Activated naive CD4-positive, alpha-beta T cell treated with anti-CD3 and anti-CD28 coated beads for 36 hours (primary cell): ENCODE data around the gene FCF1. TPM values are rescaled to one million over a fixed set of nuclear protein-coding genes. Genes with fewer than 3 reads are reported as not detected.
"Not testable (repeated sequence)": the region's sequence is repeated elsewhere in the genome, so short reads cannot be mapped to it uniquely, and the experiment has no call there.

Experiments used
- CTCF ChIA-PET: fragments of 350-600 bp; sonication (Branson Sonifier 250); formaldehyde crosslinking; loops from one replicate; lab custom pipeline; 2021; ENCODE audit warnings: antibody characterized with exemption; lab: Charles Lee
- DNase-seq: peaks from one replicate; pipeline ENCODE4 v3.0.0-alpha.2; 2020
- H3K27ac Mint-ChIP-seq: one replicate; pipeline ENCODE4 v1.8.0; 2021; ENCODE audit warnings: mild to moderate bottlenecking, mixed read lengths
- H3K27me3 Mint-ChIP-seq: one replicate; pipeline ENCODE4 v1.8.0; 2021; ENCODE audit warnings: low read depth, mixed read lengths
- H3K36me3 Mint-ChIP-seq: one replicate; pipeline ENCODE4 v1.8.0; 2021; ENCODE audit warnings: low read depth, mixed read lengths
- H3K4me1 Mint-ChIP-seq: one replicate; pipeline ENCODE4 v1.8.0; 2021; ENCODE audit warnings: low read depth, mixed read lengths
- H3K4me3 Mint-ChIP-seq: one replicate; pipeline ENCODE4 v1.8.0; 2021; ENCODE audit warnings: mild to moderate bottlenecking, moderate library complexity, mixed read lengths
- H3K9me3 Mint-ChIP-seq: one replicate; pipeline ENCODE4 v1.8.0; 2021; ENCODE audit warnings: mixed read lengths
- intact Hi-C: fragments of 100-400 bp; cut with micrococcal nuclease; formaldehyde crosslinking; loops from one replicate; pipeline ENCODE4 v1.15.1; 2023
- total RNA-seq, 2 experiments: library from RNA; stranded (reverse); gene quantifications; one replicate each; pipeline ENCODE4 v1.2.3, GENCODE V29; 2021

FCF1 gene
- total RNA-seq, 2 experiments from 2014 or later, result 83.8 to 87.5 TPM

DNA sequence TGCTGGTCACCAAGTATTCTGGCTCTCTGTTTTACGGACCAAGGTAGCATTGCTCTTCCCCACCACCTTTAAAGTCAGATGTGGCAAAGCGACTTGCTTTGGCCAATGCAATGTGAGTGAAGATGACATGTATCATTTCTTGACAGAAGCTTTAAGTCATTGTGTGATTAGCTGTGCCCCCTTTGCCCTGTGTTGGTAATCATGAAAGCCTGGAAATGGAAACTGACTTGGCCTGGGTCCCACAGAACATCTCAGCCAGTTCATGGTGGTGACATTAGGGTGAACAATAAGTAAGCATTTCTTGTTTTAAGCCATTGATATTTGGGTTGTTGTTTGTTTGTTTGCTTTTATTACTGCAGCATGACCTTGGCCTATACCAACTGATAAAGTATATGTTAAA lies 34.3 kb downstream of the FCF1 start:
- Mint-ChIP-seq H3K4me1 (no peaks in the 10 kb centered on the region), H3K9me3 (peaks cover 3% of the 10 kb centered on the region), H3K36me3 (peaks cover 2% of the 10 kb centered on the region), H3K27me3 (no peaks in the 10 kb centered on the region), H3K4me3 (no peak overlapping the region), H3K27ac (no peak overlapping the region)
- CTCF ChIA-PET, result no interaction called here
- intact Hi-C loops, result no loop called here
- DNase-seq, result no peak

DNA sequence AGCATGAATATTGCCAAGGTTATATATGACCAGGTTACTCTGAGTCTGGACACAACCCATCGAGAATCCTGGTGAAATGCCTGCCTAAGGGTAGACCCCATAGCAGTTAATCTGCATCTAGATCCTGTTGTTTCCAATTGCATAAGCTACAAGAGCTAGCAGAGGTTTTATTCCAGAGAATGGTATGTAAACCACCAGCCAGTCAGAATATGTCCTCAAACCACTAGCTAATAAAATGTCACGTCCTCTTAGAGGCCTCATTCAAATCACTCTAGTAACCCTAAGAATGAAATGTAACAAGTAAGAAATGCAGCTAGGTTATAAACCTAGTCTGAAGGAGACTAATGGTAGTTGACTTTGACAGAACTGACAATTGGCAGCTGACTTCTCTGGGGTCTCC lies 41.2 kb downstream of the FCF1 start:
- peaks cover 2% of the 10 kb centered on the region for H3K36me3 Mint-ChIP-seq
- H3K4me1 Mint-ChIP-seq, result no peaks in the 10 kb centered on the region

GRCh38 chr14:74754899-74755298 lies 42.0 kb downstream of the FCF1 start:
- H3K27ac Mint-ChIP-seq, result no peak overlapping the region
- intact Hi-C loops, result no loop called here
- CTCF ChIA-PET, result no interaction called here
- H3K4me1 Mint-ChIP-seq, result no peaks in the 10 kb centered on the region
- H3K4me3 Mint-ChIP-seq, result no peak overlapping the region
- no peak for DNase-seq
- H3K27me3 Mint-ChIP-seq, result no peaks in the 10 kb centered on the region
- H3K9me3 Mint-ChIP-seq, result peaks cover 7% of the 10 kb centered on the region
- H3K36me3 Mint-ChIP-seq, result peaks cover 2% of the 10 kb centered on the region

More for the DNA sequence above, 41.2 kb downstream of the FCF1 start:
- no peak overlapping the region for H3K4me3 Mint-ChIP-seq
- intact Hi-C loops, result no loop called here
- H3K27me3 Mint-ChIP-seq, result no peaks in the 10 kb centered on the region
- CTCF ChIA-PET, result no interaction called here
- H3K27ac Mint-ChIP-seq, result no peak overlapping the region
- no peak for DNase-seq
- peaks cover 7% of the 10 kb centered on the region for H3K9me3 Mint-ChIP-seq

DNA sequence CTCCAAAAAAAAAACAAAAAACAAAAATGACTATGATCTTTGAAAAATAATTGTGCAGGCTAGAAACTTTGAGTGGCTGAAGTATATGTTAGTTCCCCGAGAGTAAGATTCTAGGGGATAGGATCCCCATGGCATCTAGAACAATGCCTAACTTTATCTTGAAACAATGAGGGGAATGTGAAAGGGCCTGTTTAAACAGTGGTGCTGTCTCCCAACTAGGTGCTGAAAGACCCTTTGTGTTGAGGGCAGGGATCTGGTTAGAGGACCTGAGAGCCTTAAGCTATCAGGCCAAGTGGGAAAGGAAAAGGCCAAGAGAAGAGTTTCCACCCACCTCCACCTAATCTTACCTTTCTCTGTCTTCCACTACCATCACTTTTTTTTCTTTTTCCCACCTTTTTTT lies 43.4 kb downstream of the FCF1 start:
- Mint-ChIP-seq H3K36me3 (peaks cover 2% of the 10 kb centered on the region), H3K27me3 (no peaks in the 10 kb centered on the region), H3K27ac (no peak overlapping the region), H3K4me1 (peaks cover under 1% of the 10 kb centered on the region), H3K4me3 (no peak overlapping the region), H3K9me3 (peaks cover 7% of the 10 kb centered on the region)
- CTCF ChIA-PET, result no interaction called here
- intact Hi-C loops, result no loop called here
- no peak for DNase-seq

DNA sequence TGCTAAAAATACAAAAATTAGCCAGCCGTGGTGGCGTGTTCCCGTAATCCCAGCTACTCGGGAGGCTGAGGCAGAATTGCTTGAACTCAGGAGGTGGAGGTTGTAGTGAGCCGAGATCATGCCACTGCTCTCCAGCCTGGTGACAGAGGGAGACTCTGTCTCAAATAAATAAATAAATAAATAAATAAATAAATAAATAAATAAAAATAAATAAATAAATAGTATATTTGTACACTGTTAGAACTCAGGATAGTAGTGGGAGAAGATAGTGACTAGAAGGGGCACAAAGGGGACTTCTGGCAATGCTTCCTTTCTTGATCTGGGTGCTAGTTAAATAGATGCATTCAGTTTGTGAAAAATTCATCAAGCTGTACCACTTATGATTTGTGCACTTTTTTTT lies 45.6 kb downstream of the FCF1 start:
- intact Hi-C loops, H3K36me3 Mint-ChIP-seq, H3K27me3 Mint-ChIP-seq, H3K4me3 Mint-ChIP-seq, CTCF ChIA-PET, H3K9me3 Mint-ChIP-seq, DNase-seq, H3K27ac Mint-ChIP-seq: not testable (repeated sequence)
- H3K4me1 Mint-ChIP-seq, result peaks cover 11% of the 10 kb centered on the region

DNA sequence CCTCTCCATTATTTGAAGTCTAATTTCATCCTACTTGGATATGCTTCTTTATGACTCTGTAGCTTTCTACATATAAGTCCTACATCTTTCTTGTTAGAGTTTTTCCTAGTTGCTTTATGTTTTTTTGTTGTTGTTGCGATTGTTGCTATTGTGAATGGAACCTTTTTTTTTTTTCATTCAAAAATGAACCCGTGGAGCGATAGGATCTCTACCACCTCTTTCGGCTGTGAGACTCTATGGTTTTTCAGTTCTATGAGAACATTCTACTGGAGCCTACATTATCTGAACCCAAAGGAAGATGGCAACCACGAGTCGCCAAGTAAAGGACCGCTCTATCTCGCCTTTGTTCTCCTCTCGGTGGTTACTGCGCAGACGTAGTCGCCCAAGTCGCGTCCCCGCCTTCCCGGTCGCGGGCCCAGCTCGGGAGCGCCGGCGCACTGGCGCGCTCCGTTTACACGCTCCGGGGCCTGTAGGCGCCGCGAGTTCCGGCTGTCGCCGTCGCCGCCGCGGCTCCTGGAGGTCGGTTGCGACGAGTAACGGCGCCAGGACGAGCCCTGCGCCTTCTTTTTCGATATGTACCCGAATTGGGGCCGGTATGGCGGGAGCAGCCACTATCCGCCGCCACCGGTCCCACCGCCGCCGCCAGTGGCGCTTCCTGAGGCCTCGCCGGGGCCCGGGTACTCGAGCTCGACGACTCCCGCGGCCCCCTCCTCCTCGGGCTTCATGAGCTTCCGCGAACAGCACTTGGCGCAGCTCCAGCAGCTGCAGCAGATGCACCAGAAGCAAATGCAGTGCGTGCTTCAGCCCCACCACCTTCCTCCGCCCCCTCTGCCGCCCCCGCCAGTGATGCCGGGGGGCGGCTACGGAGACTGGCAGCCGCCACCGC lies 50.2 kb downstream of the FCF1 start, which contains the start of gene YLPM1:
Gene YLPM1, plus strand, starts transcription at position 400 of the 886 bp plus-strand sequence. Its CDS starts 174 bp downstream, at position 574.
- peak; percentile 94 for DNase-seq
- intact Hi-C loops, result loop anchor here (1.0 to 10.0 kb wide), 9 partner anchors 50 to 802 kb away; partner anchors contain the start of genes ABCD4, ALDH6A1, AREL1 and FCF1
- H3K4me1 Mint-ChIP-seq, result peaks cover 48% of the 10 kb centered on the region
- H3K27me3 Mint-ChIP-seq, result no peaks in the 10 kb centered on the region
- H3K4me3 Mint-ChIP-seq, result peak within 1 kb of the TSS; percentile 94
- CTCF ChIA-PET, result interaction anchor here (0.5 to 2.2 kb wide), 14 partner anchors 14 to 893 kb away, joined by 3 to 10 read pairs (median 4); partner anchors contain the start of gene LTBP2
- H3K9me3 Mint-ChIP-seq, result no peaks in the 10 kb centered on the region
- H3K27ac Mint-ChIP-seq, result peak within 1 kb of the TSS; percentile 92
- H3K36me3 Mint-ChIP-seq, result peaks cover 29% of the 10 kb centered on the region

- intact Hi-C loops, result loop anchor here (1.0 to 10.0 kb wide), 12 partner anchors 21 to 801 kb away; partner anchors contain the start of genes ABCD4, ALDH6A1, AREL1 and FCF1
These were observed 51.0 kb downstream of the FCF1 start for GRCh38 chr14:74763803-74764531.

DNA sequence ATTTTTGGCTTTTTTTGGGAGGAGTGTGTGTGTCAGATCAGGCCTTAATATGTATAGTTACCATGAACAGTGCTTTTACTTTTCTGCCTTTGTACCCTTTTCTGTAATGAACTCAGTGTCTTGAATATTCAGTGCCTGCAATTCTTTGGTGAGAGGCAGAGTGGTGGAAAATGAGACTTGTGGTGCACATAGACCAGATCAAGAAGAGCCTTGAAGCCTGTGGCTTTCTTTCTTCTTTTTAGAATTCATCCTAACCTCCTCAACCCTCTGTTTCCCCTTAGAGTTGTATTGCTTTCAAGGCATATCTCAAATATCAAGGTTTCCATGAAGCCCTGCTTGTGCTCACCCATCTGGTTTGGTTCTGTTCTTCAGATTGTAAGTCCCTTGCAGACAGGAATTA lies 52.8 kb downstream of the FCF1 start:
- H3K4me3 Mint-ChIP-seq, result peak overlapping the region; percentile 94
- no peaks in the 10 kb centered on the region for H3K27me3 Mint-ChIP-seq
- peaks cover 61% of the 10 kb centered on the region for H3K4me1 Mint-ChIP-seq
- H3K27ac Mint-ChIP-seq, result peak overlapping the region; percentile 43
- peaks cover 32% of the 10 kb centered on the region for H3K36me3 Mint-ChIP-seq
- H3K9me3 Mint-ChIP-seq, result no peaks in the 10 kb centered on the region
- intact Hi-C loops, result loop anchor here (2.0 to 10.0 kb wide), 3 partner anchors 19 to 799 kb away; partner anchors contain the start of gene TMED10
- CTCF ChIA-PET, result no interaction called here
- DNase-seq, result no peak

More at GRCh38 chr14:74763803-74764531, 51.0 kb downstream of the FCF1 start:
- Mint-ChIP-seq H3K27me3 (no peaks in the 10 kb centered on the region), H3K36me3 (peaks cover 31% of the 10 kb centered on the region), H3K27ac (peak overlapping the region; percentile 92), H3K4me1 (peaks cover 54% of the 10 kb centered on the region), H3K9me3 (no peaks in the 10 kb centered on the region), H3K4me3 (peak overlapping the region; percentile 94)
- CTCF ChIA-PET, result interaction anchor here (0.5 to 2.2 kb wide), 9 partner anchors 10 to 339 kb away, joined by 3 to 10 read pairs (median 4); partner anchors contain the start of gene LTBP2
- peak; percentile 55 for DNase-seq

GRCh38 chr14:74771399-74771798 lies 58.5 kb downstream of the FCF1 start:
- Mint-ChIP-seq H3K27ac (no peak overlapping the region), H3K4me3 (no peak overlapping the region), H3K36me3 (peaks cover 24% of the 10 kb centered on the region), H3K9me3 (no peaks in the 10 kb centered on the region), H3K4me1 (peaks cover 53% of the 10 kb centered on the region), H3K27me3 (no peaks in the 10 kb centered on the region)
- DNase-seq, result no peak
- CTCF ChIA-PET, result interaction anchor here (1.1 kb wide), 1 partner anchor 89 kb away, joined by 3 read pairs; no protein-coding TSS in a partner anchor
- intact Hi-C loops, result no loop called here

DNA sequence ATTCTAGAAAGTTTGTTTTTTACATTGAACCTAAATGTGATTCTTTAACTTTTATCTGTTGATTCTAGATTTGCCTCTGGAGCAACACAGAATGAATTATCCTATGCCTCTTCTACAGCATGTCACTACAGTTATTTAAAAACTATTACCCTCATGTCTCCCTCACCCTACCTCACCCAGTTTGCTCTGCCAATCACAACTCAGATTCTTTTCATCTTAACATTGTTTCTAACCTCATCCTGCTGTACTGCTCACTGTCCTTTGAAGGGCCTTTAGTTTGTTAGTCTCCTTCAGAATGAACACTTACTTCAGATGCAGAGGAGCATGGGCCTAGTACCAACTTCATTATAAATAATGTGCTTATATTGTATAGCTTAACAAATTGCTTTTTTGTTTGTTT lies 71.7 kb downstream of the FCF1 start:
- Mint-ChIP-seq H3K27me3 (no peaks in the 10 kb centered on the region), H3K9me3 (no peaks in the 10 kb centered on the region), H3K4me1 (peaks cover 23% of the 10 kb centered on the region), H3K36me3 (peaks cover 46% of the 10 kb centered on the region), H3K27ac (peak overlapping the region; percentile 24), H3K4me3 (no peak overlapping the region)
- intact Hi-C loops, result loop anchor here (2.0 kb wide), 1 partner anchor 20 kb away; no protein-coding TSS in a partner anchor
- CTCF ChIA-PET, result interaction anchor here (1.3 to 1.7 kb wide), 2 partner anchors 8 to 21 kb away, joined by 4 read pairs; partner anchors contain the start of gene YLPM1
- no peak for DNase-seq

GRCh38 chr14:74785056-74785613 lies 72.2 kb downstream of the FCF1 start:
- intact Hi-C loops, result loop anchor here (2.0 kb wide), 1 partner anchor 20 kb away; no protein-coding TSS in a partner anchor
- H3K9me3 Mint-ChIP-seq, result no peaks in the 10 kb centered on the region
- DNase-seq, result no peak
- peaks cover 48% of the 10 kb centered on the region for H3K36me3 Mint-ChIP-seq
- H3K4me3 Mint-ChIP-seq, result no peak overlapping the region
- H3K27me3 Mint-ChIP-seq, result no peaks in the 10 kb centered on the region
- CTCF ChIA-PET, result interaction anchor here (0.5 to 1.7 kb wide), 4 partner anchors 8 to 471 kb away, joined by 3 to 4 read pairs (median 4); partner anchors contain the start of gene YLPM1
- H3K27ac Mint-ChIP-seq, result peak overlapping the region; percentile 10
- peaks cover 23% of the 10 kb centered on the region for H3K4me1 Mint-ChIP-seq
